ACC112 (cell line): ENCODE results near the gene MECR.

Source experiments
- H2AFZ ChIP-seq: fragments of 200-600 bp; sonication (generic); one replicate; pipeline ENCODE4 v1.6.0; 2017; ENCODE audit warnings: antibody characterized with exemption, low read length; ENCODE audit not compliant: unreplicated experiment
- H3K27ac ChIP-seq: fragments of 200-600 bp; sonication (generic); 2 replicates; pipeline ENCODE4 v1.5.1; 2014; ENCODE audit warnings: low read depth, mild to moderate bottlenecking, antibody characterized with exemption, low read length, moderate library complexity
- H3K27me3 ChIP-seq: fragments of 200-600 bp; sonication (generic); 2 replicates; pipeline ENCODE4 v1.6.1; 2014; ENCODE audit warnings: mild to moderate bottlenecking, antibody characterized with exemption, low read length, moderate library complexity, mixed read lengths; ENCODE audit not compliant: insufficient read depth
- H3K36me3 ChIP-seq: fragments of 200-600 bp; sonication (generic); 2 replicates; pipeline ENCODE4 v1.6.1; 2016; ENCODE audit warnings: mild to moderate bottlenecking, antibody characterized with exemption, low read length, moderate library complexity, mixed read lengths; ENCODE audit not compliant: insufficient read depth
- H3K4me1 ChIP-seq: fragments of 200-600 bp; sonication (generic); one replicate; pipeline ENCODE4 v1.6.1; 2016; ENCODE audit warnings: low read length, mixed read lengths; ENCODE audit not compliant: insufficient read depth, unreplicated experiment, control insufficient read depth
- H3K4me3 ChIP-seq: fragments of 200-600 bp; sonication (generic); 2 replicates; pipeline ENCODE4 v1.5.1; 2014; ENCODE audit warnings: mild to moderate bottlenecking, low read depth, low read length
- H3K79me2 ChIP-seq: fragments of 200-600 bp; sonication (generic); one replicate; pipeline ENCODE4 v1.6.0; 2016; ENCODE audit warnings: low read length; ENCODE audit not compliant: control insufficient read depth, unreplicated experiment, insufficient read depth

The MECR gene

GRCh38 chr1:29245261-29245660 is 14.5 kb upstream of the MECR start:
- Histone ChIP-seq H3K4me3 (no peak overlapping the region), H3K79me2 (no peaks in the 10 kb centered on the region), H3K27me3 (no peaks in the 10 kb centered on the region), H3K27ac (no peak overlapping the region), H3K4me1 (no peaks in the 10 kb centered on the region), H3K36me3 (no peaks in the 10 kb centered on the region), H2AFZ (no peak overlapping the region)

DNA sequence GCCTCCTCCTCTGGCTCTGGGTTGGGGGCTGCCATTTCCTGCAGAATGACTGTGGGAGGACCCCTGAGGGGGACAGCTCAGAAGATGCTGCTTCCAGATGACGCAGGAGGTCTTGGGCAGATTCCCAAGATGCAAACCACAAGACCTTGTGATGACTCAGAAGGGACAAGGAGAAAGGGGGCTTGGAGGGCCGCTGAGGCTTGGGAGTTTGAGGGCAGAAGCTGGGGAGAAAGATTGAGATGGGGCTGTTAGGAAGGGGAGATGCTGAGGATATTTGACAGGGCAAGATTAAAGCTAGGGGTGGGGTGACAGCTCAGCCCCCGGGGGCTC is 13.1 kb upstream of the MECR start:
- H3K27ac ChIP-seq, result no peak overlapping the region
- no peak overlapping the region for H2AFZ ChIP-seq
- H3K36me3 ChIP-seq, result no peaks in the 10 kb centered on the region
- H3K79me2 ChIP-seq, result no peaks in the 10 kb centered on the region
- H3K27me3 ChIP-seq, result peaks cover 3% of the 10 kb centered on the region
- H3K4me3 ChIP-seq, result no peak overlapping the region
- H3K4me1 ChIP-seq, result no peaks in the 10 kb centered on the region

DNA sequence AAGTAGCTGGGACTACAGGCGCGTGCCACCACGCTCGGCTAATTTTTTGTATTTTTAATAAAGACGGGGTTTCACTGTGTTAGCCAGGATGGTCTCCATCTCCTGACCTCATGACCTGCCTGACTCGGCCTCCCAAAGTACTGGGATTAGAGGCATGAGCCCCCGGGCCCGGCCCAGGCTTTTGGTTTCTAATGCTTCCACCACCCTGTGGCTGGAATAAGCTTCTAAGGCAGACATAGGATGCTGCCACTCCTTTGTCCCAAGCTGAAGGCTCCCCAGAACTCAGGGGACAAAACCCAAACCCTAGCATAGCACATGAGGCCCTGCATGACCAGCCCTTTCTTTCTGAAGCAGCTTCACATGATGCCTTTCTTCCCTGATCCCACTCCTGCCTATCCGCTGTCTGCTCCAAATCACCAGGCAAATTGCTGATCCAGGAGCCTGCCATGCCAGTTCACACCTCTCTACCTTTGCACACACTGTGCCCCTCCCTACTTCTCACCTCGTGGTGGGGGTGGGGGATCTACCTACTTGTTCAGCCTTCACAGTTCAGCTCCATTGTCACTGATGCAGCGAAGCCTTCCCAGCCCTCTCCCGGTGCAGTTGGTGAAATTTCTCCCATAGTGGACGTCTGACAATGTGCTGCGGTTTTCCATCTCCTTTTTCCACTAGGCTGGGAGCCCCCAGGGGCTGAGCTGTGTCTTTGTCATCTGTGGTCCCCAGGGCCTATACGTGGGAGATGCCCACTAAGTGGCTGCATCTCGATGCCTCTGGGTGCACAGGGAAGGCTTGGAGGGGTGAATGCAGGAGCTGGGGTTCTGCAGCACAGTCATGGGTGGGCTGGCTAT is 12.5 kb upstream of the MECR start:
- Histone ChIP-seq H3K27ac (no peak overlapping the region), H3K36me3 (no peaks in the 10 kb centered on the region), H3K4me1 (no peaks in the 10 kb centered on the region), H3K27me3 (peaks cover 9% of the 10 kb centered on the region), H3K4me3 (no peak overlapping the region), H2AFZ (no peak overlapping the region), H3K79me2 (no peaks in the 10 kb centered on the region)

DNA sequence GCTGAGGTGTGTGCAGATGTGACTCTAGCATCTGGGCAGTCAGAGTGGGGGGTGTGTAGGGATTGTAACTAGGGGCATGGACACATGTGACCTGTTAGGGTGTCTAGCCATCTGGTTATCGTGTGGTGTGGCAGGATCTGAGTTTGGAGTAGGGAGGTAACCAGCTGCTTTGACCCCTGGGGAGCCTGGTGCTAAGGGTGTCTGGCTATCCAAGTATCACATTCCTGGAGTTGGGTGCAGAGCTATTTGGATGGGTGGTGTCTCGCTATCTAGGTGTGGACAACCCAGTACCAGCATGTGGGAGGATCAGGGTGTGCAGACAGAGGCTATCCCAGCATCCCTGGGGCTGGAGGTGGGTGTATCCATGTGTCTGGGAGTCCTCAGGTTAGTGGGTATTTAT is 10.3 kb upstream of the MECR start:
- Histone ChIP-seq H3K79me2 (no peaks in the 10 kb centered on the region), H3K36me3 (no peaks in the 10 kb centered on the region), H3K27ac (no peak overlapping the region), H3K4me1 (peaks cover 6% of the 10 kb centered on the region), H2AFZ (no peak overlapping the region), H3K4me3 (no peak overlapping the region), H3K27me3 (peaks cover 25% of the 10 kb centered on the region)

- Histone ChIP-seq H3K4me1 (peaks cover 6% of the 10 kb centered on the region), H2AFZ (no peak overlapping the region), H3K27ac (no peak overlapping the region), H3K27me3 (peaks cover 31% of the 10 kb centered on the region), H3K36me3 (no peaks in the 10 kb centered on the region), H3K4me3 (no peak overlapping the region), H3K79me2 (no peaks in the 10 kb centered on the region)
Observed at GRCh38 chr1:29240400-29240837, 9.7 kb upstream of the MECR start.

- peaks cover 33% of the 10 kb centered on the region for H3K27me3 ChIP-seq
- H3K4me1 ChIP-seq, result peaks cover 6% of the 10 kb centered on the region
- no peaks in the 10 kb centered on the region for H3K36me3 ChIP-seq
- no peak overlapping the region for H3K27ac ChIP-seq
- no peak overlapping the region for H2AFZ ChIP-seq
- no peaks in the 10 kb centered on the region for H3K79me2 ChIP-seq
- no peak overlapping the region for H3K4me3 ChIP-seq
Observed at GRCh38 chr1:29239142-29239541, 8.4 kb upstream of the MECR start.

DNA sequence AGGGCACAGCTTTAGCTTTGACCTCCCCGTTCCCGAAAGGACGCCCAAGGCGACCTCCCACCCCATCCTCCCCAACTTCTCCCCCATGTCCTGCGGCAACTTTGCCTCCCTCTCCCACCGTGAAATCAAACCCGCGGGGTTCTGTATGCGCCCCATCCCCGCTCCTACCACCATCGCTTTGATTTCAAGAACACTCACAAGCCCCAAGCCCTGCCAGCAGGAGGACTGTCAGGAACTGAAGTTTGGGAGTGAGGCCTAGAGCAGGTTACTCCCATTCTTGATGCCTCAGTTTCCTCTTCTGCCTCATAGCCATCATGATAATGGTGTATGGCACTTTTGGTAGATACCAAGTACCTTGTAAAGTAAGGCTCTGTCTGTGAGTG is 7.9 kb upstream of the MECR start:
- Histone ChIP-seq H3K27ac (no peak overlapping the region), H3K36me3 (no peaks in the 10 kb centered on the region), H2AFZ (no peak overlapping the region), H3K4me1 (peaks cover 6% of the 10 kb centered on the region), H3K27me3 (peaks cover 33% of the 10 kb centered on the region), H3K4me3 (no peak overlapping the region), H3K79me2 (no peaks in the 10 kb centered on the region)

DNA sequence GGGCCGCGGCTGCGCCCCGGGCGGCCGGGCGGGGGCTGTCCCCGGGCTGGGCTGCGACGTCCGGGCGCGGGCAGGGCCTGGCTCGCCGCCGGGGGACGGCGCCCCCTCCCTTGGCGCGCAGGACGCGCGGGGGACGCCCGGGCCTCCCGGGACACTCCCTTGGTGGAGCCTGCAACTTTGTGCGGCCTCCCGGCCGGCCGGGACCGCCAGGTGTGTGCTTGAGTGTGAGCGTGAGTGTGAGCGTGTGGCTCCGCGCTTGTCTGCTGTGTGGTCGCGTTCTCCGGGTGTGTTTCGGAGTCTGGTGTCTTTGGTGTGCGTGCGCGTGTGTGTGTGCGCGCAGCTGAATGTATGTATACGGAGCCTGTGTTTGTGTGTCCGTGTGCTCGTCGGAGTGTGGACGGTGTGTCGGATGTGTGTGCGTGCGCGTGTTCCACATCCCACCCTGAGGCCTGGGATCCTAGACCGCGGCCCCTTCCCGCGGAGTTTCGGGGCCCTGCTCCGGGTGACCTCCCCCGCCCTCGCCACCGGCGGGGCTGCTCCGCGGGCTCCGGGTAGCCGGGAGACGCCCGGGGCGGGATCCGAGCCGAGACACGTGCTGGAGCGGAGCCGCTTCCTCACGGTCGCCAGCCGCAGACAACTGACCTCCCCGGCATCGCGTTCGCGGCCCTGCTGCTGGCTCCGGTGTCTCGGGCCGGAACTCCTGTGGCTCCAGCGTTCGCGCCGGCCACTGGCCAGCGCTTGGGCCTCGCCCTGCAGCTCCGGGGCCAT is 7.3 kb upstream of the MECR start:
- Histone ChIP-seq H3K27me3 (peaks cover 33% of the 10 kb centered on the region), H3K4me3 (peak overlapping the region; percentile 68), H3K36me3 (no peaks in the 10 kb centered on the region), H3K79me2 (no peaks in the 10 kb centered on the region), H3K27ac (no peak overlapping the region), H2AFZ (no peak overlapping the region), H3K4me1 (peaks cover 6% of the 10 kb centered on the region)

- Histone ChIP-seq H3K79me2 (no peaks in the 10 kb centered on the region), H3K27ac (no peak overlapping the region), H3K27me3 (peaks cover 33% of the 10 kb centered on the region), H3K4me3 (peak overlapping the region; percentile 71), H3K4me1 (peaks cover 6% of the 10 kb centered on the region), H3K36me3 (no peaks in the 10 kb centered on the region), H2AFZ (peak overlapping the region; percentile 92)
Observed at GRCh38 chr1:29237129-29237821, 6.5 kb upstream of the MECR start.

DNA sequence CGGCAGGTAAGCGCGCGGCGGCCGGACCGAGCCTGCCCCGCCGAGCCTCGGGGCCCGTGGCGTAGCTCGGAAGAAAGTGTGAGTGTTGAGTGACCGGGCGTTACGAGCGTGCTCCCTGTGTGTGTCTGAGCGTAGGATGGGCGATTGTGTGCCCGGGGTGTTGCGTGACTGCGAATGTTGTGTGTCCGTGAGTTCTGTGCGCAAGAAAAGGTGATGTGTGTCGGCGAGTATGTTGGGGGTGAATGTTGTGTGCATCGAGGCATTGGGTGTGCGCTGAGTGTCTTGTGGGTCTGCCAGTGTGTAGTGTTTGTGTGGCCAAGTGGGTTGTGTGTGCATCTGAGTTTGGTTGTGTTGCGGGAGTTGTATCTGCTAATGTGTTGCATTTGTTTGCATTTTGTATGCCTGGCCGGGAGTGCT is 6.0 kb upstream of the MECR start:
- H2AFZ ChIP-seq, result peak overlapping the region; percentile 92
- H3K27me3 ChIP-seq, result peaks cover 33% of the 10 kb centered on the region
- H3K36me3 ChIP-seq, result no peaks in the 10 kb centered on the region
- H3K79me2 ChIP-seq, result no peaks in the 10 kb centered on the region
- H3K4me3 ChIP-seq, result peak overlapping the region; percentile 71
- peaks cover 6% of the 10 kb centered on the region for H3K4me1 ChIP-seq
- no peak overlapping the region for H3K27ac ChIP-seq
